ENCODE results near the gene DIAPH1.

Gene DIAPH1

GRCh38 chr5:141506381-141507155, 112.2 kb downstream of the DIAPH1 start:
- peak overlapping the region; percentile 99 for H3K27ac ChIP-seq
- no peak for TF ChIP-seq Cebpa-rat (IDR thresholded peaks at IDR 0.05)
- no peaks in the 10 kb centered on the region for H3K9me3 ChIP-seq
- peaks cover 92% of the 10 kb centered on the region for H3K4me1 ChIP-seq
- no peaks in the 10 kb centered on the region for H3K27me3 ChIP-seq
- H3K36me3 ChIP-seq = peaks cover 18% of the 10 kb centered on the region
- peak overlapping the region; percentile 98 for H3K4me2 ChIP-seq
- H4K20me1 ChIP-seq = no peaks in the 10 kb centered on the region
- H3K9ac ChIP-seq = peak overlapping the region; percentile 91
- peak overlapping the region; percentile 61 for H3K4me3 ChIP-seq

- peak overlapping the region; percentile 91; the same call in 1 of the 2 replicates for H3K9ac ChIP-seq
- H3K4me2 ChIP-seq = peak overlapping the region; percentile 98
- peaks cover 29% of the 10 kb centered on the region for H3K36me3 ChIP-seq
- H3K27me3 ChIP-seq = no peaks in the 10 kb centered on the region
- H3K9me3 ChIP-seq = no peaks in the 10 kb centered on the region
- no peak overlapping the region; the same call in 1 of the 2 replicates for H3K4me3 ChIP-seq
- peak overlapping the region; percentile 99 for H3K27ac ChIP-seq
- peaks cover 69% of the 10 kb centered on the region for H3K4me1 ChIP-seq
- no peak for TF ChIP-seq Cebpa-rat (IDR thresholded peaks at IDR 0.05)
- H4K20me1 ChIP-seq = no peaks in the 10 kb centered on the region
Measured at GRCh38 chr5:141504216-141504615, 114.6 kb downstream of the DIAPH1 start.

GRCh38 chr5:141503681-141504080, 115.1 kb downstream of the DIAPH1 start:
- Histone ChIP-seq H3K4me2 (peak overlapping the region; percentile 98), H3K36me3 (peaks cover 29% of the 10 kb centered on the region), H3K9me3 (no peaks in the 10 kb centered on the region), H3K4me3 (no peak overlapping the region), H3K4me1 (peaks cover 70% of the 10 kb centered on the region), H3K27ac (peak overlapping the region; percentile 99), H4K20me1 (no peaks in the 10 kb centered on the region), H3K9ac (peak overlapping the region; percentile 91; the same call in 1 of the 2 replicates), H3K27me3 (no peaks in the 10 kb centered on the region)
- no peak for TF ChIP-seq Cebpa-rat (IDR thresholded peaks at IDR 0.05)

DNA sequence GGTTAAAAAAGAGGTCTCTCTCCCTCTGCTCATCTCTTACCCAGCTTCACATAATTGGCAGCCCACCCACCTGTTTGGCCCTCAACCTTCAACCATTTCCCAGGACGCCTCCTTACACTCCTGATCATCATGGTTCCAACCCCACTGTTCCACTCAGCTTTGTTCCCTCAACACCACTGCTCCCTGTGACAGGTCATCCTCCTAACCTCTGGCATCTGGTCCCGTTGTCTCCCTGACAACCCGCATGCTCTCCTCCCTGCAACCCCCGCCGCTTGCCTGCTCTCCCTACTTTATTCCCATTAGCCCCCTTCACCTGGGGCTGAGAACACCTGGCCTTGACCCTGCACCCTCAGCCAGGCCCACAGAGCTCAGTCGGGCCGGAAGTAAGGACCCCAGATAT, 117.0 kb downstream of the DIAPH1 start:
- no peak for TF ChIP-seq Cebpa-rat (IDR thresholded peaks at IDR 0.05)
- H3K4me1 ChIP-seq = peaks cover 71% of the 10 kb centered on the region
- H3K9me3 ChIP-seq = no peaks in the 10 kb centered on the region
- no peak overlapping the region for H3K4me2 ChIP-seq
- no peak overlapping the region for H3K4me3 ChIP-seq
- H4K20me1 ChIP-seq = no peaks in the 10 kb centered on the region
- peaks cover 39% of the 10 kb centered on the region for H3K36me3 ChIP-seq
- H3K27ac ChIP-seq = peak overlapping the region; percentile 49; the same call in 1 of the 2 replicates
- H3K9ac ChIP-seq = no peak overlapping the region
- H3K27me3 ChIP-seq = no peaks in the 10 kb centered on the region

DNA sequence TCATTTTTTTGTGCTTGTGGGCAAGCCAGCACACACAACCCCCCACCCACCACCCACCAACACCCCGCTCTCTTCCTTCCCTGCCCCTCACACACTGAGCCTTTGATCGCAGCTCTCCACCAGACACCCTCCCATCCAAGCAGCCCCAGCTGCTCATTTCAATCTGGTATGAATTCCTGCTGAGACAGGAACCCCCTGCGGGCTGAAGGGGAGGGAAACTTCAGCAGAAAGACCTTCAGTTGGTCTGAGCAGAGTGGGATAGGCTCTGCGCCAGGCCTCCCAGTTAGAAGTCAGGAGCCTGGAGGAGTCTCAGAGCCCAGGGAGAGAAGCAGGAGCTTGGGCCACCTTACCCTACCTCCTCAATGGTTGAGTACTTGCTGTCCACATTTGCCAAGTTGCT, 122.8 kb downstream of the DIAPH1 start:
- Histone ChIP-seq H3K4me1 (peaks cover 80% of the 10 kb centered on the region), H3K4me2 (peak overlapping the region; percentile 96), H3K27ac (peak overlapping the region; percentile 96), H3K27me3 (no peaks in the 10 kb centered on the region), H3K36me3 (peaks cover 21% of the 10 kb centered on the region), H4K20me1 (no peaks in the 10 kb centered on the region), H3K9ac (peak overlapping the region; percentile 88), H3K9me3 (no peaks in the 10 kb centered on the region), H3K4me3 (peak overlapping the region; percentile 68)
- TF ChIP-seq Cebpa-rat (IDR thresholded peaks at IDR 0.05) = no peak

GRCh38 chr5:141495453-141495811, 123.4 kb downstream of the DIAPH1 start:
- Histone ChIP-seq H4K20me1 (no peaks in the 10 kb centered on the region), H3K27ac (peak overlapping the region; percentile 96), H3K4me2 (peak overlapping the region; percentile 96), H3K9me3 (no peaks in the 10 kb centered on the region), H3K36me3 (peaks cover 20% of the 10 kb centered on the region), H3K27me3 (no peaks in the 10 kb centered on the region), H3K9ac (peak overlapping the region; percentile 88), H3K4me3 (peak overlapping the region; percentile 68), H3K4me1 (peaks cover 86% of the 10 kb centered on the region)
- no peak for TF ChIP-seq Cebpa-rat (IDR thresholded peaks at IDR 0.05)

- no peak for TF ChIP-seq Cebpa-rat (IDR thresholded peaks at IDR 0.05)
- Histone ChIP-seq H3K36me3 (peaks cover 21% of the 10 kb centered on the region), H3K4me2 (peak overlapping the region; percentile 96), H3K27me3 (no peaks in the 10 kb centered on the region), H3K4me1 (peaks cover 91% of the 10 kb centered on the region), H3K27ac (peak overlapping the region; percentile 96), H3K9ac (peak overlapping the region; percentile 88), H3K4me3 (peak overlapping the region; percentile 68), H4K20me1 (no peaks in the 10 kb centered on the region), H3K9me3 (no peaks in the 10 kb centered on the region)
Measured at GRCh38 chr5:141494761-141495452, 123.9 kb downstream of the DIAPH1 start.

DNA sequence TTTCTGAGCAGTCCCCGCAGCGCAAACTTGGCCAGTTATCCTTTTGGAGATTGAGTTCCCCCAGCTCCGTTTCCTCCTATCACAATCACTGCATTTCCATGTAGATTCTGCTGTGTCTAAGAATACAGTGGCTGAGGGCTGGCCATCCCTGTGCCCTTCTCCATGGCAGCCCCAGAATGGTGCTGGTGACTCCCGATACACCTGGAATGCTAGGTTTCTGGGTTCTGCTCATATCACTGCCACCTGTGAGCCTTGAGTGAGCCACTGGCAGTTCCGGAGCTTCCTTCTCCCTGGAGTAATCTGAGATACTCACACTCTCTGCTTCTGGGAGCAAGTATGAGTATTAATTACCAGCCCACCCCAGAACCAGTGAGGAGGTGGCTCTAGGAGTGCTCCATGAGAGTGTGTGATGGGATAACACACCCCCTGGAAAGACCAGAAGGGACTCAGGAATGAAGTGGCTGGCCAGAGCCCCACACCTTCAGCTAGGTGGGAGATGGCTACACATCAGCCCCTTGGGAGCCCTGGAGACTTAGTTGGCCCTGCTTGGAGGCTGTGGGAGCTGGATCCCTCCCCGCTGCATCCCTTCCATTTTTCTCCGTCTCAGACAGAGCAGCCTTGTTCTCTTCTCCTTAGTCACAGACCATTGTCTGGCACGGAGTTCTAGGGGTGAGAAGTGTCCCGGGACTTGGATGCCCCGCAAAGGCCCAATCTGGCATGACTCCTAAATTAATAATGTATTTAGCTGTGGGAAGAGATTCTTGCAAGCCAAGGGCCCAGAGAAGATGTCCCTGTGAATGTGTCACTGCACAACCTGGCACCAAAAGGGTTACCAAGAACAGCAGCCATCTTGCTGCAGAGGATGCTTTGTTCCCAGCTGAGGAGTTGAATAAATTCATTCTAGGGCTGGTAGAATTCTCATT, 125.0 kb downstream of the DIAPH1 start:
- peak overlapping the region; percentile 88 for H3K9ac ChIP-seq
- no peaks in the 10 kb centered on the region for H3K9me3 ChIP-seq
- no peak for TF ChIP-seq Cebpa-rat (IDR thresholded peaks at IDR 0.05)
- H3K4me2 ChIP-seq = peak overlapping the region; percentile 96
- H3K4me1 ChIP-seq = peaks cover 98% of the 10 kb centered on the region
- H4K20me1 ChIP-seq = no peaks in the 10 kb centered on the region
- H3K27me3 ChIP-seq = no peaks in the 10 kb centered on the region
- peak overlapping the region; percentile 68; the same call in 1 of the 2 replicates for H3K4me3 ChIP-seq
- peak overlapping the region; percentile 96 for H3K27ac ChIP-seq
- H3K36me3 ChIP-seq = peaks cover 26% of the 10 kb centered on the region

- H3K9ac ChIP-seq = peak overlapping the region; percentile 88
- H3K9me3 ChIP-seq = no peaks in the 10 kb centered on the region
- H3K4me1 ChIP-seq = peaks cover 100% of the 10 kb centered on the region
- H3K36me3 ChIP-seq = peaks cover 22% of the 10 kb centered on the region
- peak overlapping the region; percentile 96 for H3K27ac ChIP-seq
- H3K4me3 ChIP-seq = peak overlapping the region; percentile 68
- H3K27me3 ChIP-seq = no peaks in the 10 kb centered on the region
- no peaks in the 10 kb centered on the region for H4K20me1 ChIP-seq
- peak overlapping the region; percentile 96 for H3K4me2 ChIP-seq
- no peak for TF ChIP-seq Cebpa-rat (IDR thresholded peaks at IDR 0.05)
Measured at GRCh38 chr5:141492168-141492885, 126.5 kb downstream of the DIAPH1 start.
